Parathyroid adenoma (tissue), 2 donors: ENCODE measurements around the gene EVL.
A peak's percentile ranks its signal among the peaks of the same experiment; 100 is the strongest.

Source experiments
- H2AFZ ChIP-seq: fragments of 300-600 bp; sonication (generic); one replicate; pipeline ENCODE4 v1.7.0; 2017; ENCODE audit warnings: antibody characterized with exemption, mild to moderate bottlenecking
- H3K27ac ChIP-seq: fragments of 300-600 bp; sonication (generic); one replicate; pipeline ENCODE4 v1.7.0; 2017
- H3K27me3 ChIP-seq: fragments of 300-600 bp; sonication (generic); one replicate; pipeline ENCODE4 v1.7.0; 2017; ENCODE audit warnings: low read length; ENCODE audit not compliant: control insufficient read depth, insufficient read depth
- H3K36me3 ChIP-seq: fragments of 300-600 bp; sonication (generic); one replicate; pipeline ENCODE4 v1.7.0; 2017; ENCODE audit warnings: low read length; ENCODE audit not compliant: control insufficient read depth, insufficient read depth
- H3K4me1 ChIP-seq: fragments of 300-600 bp; sonication (generic); one replicate; pipeline ENCODE4 v1.7.0; 2017; ENCODE audit warnings: control low read depth
- H3K4me2 ChIP-seq: fragments of 300-600 bp; sonication (generic); one replicate; pipeline ENCODE4 v1.7.0; 2017; ENCODE audit warnings: low read length
- H3K4me3 ChIP-seq: fragments of 300-600 bp; sonication (generic); one replicate; pipeline ENCODE4 v1.7.0; 2017; ENCODE audit warnings: low read depth, low read length
- H3K79me2 ChIP-seq: fragments of 300-600 bp; sonication (generic); one replicate; pipeline ENCODE4 v1.7.0; 2017; ENCODE audit warnings: control low read depth
- H3K9ac ChIP-seq: fragments of 300-600 bp; sonication (generic); one replicate; pipeline ENCODE4 v1.7.0; 2017; ENCODE audit warnings: mild to moderate bottlenecking
- H3K9me3 ChIP-seq: fragments of 300-600 bp; sonication (generic); one replicate; pipeline ENCODE4 v1.7.0; 2017; ENCODE audit warnings: low read length; ENCODE audit not compliant: control insufficient read depth
- TF ChIP-seq, protein P1 (sequence below): fragments of 300-600 bp; sonication (generic); IDR thresholded peaks from one replicate; pipeline ENCODE4 v1.7.0; 2017; ENCODE audit warnings: antibody characterized with exemption, mild to moderate bottlenecking
- donor health status: primary hyperparathyroidism.

EVL gene

DNA sequence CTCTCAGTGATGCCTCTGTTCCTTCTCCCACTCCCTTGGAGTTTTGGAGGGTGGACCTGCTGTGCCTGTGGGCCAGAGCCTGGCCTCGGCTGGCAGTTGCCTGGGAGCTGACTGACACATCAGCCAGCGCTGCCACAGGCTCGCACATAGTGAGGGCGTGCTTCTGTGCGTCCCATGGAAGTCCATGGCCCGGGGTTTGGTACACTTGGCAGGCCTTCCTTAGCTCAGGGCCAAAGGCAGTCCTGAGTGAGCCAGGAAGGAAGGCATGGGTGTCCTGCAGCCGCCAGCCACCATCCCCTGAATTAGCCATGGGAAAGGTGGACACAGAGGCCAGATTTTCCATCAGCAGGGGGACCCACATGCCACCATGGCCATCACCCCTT, 95.3 kb downstream of the EVL start:
- TF ChIP-seq, protein P1, sequence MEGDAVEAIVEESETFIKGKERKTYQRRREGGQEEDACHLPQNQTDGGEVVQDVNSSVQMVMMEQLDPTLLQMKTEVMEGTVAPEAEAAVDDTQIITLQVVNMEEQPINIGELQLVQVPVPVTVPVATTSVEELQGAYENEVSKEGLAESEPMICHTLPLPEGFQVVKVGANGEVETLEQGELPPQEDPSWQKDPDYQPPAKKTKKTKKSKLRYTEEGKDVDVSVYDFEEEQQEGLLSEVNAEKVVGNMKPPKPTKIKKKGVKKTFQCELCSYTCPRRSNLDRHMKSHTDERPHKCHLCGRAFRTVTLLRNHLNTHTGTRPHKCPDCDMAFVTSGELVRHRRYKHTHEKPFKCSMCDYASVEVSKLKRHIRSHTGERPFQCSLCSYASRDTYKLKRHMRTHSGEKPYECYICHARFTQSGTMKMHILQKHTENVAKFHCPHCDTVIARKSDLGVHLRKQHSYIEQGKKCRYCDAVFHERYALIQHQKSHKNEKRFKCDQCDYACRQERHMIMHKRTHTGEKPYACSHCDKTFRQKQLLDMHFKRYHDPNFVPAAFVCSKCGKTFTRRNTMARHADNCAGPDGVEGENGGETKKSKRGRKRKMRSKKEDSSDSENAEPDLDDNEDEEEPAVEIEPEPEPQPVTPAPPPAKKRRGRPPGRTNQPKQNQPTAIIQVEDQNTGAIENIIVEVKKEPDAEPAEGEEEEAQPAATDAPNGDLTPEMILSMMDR: no peak

DNA sequence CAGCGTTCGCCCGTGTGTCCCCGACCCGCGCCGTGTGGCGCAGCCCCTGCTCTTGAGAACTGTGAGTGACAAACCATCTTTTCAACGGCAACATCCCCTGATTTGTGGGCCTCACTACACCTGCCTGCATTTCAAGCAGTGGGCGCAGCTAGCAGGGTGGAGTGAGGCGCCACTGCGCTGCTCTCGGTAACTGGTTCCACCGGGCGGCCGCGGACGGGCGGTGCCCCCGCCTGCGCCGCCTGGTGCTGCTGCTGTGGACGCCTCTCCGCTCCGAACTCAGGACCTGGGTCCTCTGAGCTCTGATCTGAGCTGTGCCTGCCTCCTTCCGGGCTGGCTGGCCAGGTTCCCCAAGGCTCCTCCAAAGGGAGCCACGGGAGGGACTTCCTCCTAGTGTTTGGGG, 100.2 kb downstream of the EVL start:
- Histone ChIP-seq H3K27me3 (no peaks in the 10 kb centered on the region), H3K4me1 (no peaks in the 10 kb centered on the region), H3K79me2 (no peaks in the 10 kb centered on the region), H3K4me3 (no peak overlapping the region), H3K27ac (no peak overlapping the region), H3K36me3 (no peaks in the 10 kb centered on the region), H3K4me2 (no peak overlapping the region), H3K9me3 (no peaks in the 10 kb centered on the region), H2AFZ (peak overlapping the region; percentile 64), H3K9ac (no peak overlapping the region)
- TF ChIP-seq, protein P1: no peak

More for the DNA sequence above, 95.3 kb downstream of the EVL start:
- no peak overlapping the region for H2AFZ ChIP-seq
- H3K9ac ChIP-seq: no peak overlapping the region
- H3K27ac ChIP-seq: no peak overlapping the region
- no peaks in the 10 kb centered on the region for H3K79me2 ChIP-seq
- no peaks in the 10 kb centered on the region for H3K4me1 ChIP-seq
- no peaks in the 10 kb centered on the region for H3K9me3 ChIP-seq
- H3K27me3 ChIP-seq: no peaks in the 10 kb centered on the region
- no peak overlapping the region for H3K4me2 ChIP-seq
- no peaks in the 10 kb centered on the region for H3K36me3 ChIP-seq
- no peak overlapping the region for H3K4me3 ChIP-seq

DNA sequence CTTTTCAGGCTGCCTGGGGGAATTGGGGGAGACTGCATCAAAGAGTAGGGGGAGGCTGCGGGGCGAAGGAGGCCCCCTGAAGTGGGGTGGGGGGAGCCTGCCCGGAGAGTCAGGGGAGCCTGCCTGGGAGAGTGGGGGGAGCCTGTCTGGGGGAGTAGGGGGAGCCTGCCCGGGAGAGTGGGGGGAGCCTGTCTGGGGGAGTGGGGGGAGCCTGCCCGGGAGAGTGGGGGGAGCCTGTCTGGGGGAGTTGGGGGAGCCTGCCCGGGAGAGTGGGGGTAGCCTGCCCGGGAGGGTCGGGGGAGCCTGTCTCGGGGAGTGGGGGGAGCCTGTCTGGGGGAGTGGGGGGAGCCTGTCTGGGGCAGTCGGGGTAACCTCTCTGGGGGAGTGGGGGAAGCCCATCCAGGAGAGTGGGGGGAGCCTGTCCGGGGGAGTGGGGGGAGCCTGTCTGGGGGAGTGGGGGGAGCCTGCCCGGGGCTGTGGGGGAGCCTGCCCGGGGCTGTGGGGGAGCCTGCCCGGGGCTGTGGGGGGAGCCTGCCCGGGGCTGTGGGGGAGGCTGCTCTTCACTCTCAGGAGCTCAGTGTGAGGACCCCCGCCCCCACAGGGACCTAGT, 100.7 kb downstream of the EVL start:
- Histone ChIP-seq H2AFZ (peak overlapping the region; percentile 66), H3K9me3 (no peaks in the 10 kb centered on the region), H3K27ac (no peak overlapping the region), H3K36me3 (no peaks in the 10 kb centered on the region), H3K79me2 (no peaks in the 10 kb centered on the region), H3K4me1 (no peaks in the 10 kb centered on the region), H3K9ac (no peak overlapping the region), H3K4me3 (no peak overlapping the region), H3K4me2 (peak overlapping the region; percentile 50), H3K27me3 (no peaks in the 10 kb centered on the region)
- TF ChIP-seq, protein P1: no peak

DNA sequence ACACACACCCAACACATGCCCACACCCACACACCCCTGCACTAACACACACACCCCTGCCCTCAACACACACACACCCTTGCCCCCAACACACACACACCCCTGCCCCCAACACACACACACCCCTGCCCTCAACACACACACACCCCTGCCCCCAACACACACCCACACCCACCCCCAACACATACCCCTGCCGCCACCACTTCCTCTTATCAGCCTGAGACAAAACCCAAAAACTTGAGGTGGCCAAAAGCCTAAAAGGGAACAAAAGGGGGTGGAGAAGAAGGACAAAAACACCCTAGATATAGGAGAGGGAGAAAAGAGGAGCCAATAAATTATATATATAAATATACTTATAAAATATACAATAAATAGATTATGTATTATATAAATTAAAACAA, 103.3 kb downstream of the EVL start:
- Histone ChIP-seq H3K36me3 (no peaks in the 10 kb centered on the region), H2AFZ (no peak overlapping the region), H3K9ac (no peak overlapping the region), H3K4me3 (no peak overlapping the region), H3K27me3 (no peaks in the 10 kb centered on the region), H3K79me2 (no peaks in the 10 kb centered on the region), H3K4me2 (no peak overlapping the region), H3K27ac (no peak overlapping the region), H3K9me3 (no peaks in the 10 kb centered on the region), H3K4me1 (no peaks in the 10 kb centered on the region)
- TF ChIP-seq, protein P1: no peak

DNA sequence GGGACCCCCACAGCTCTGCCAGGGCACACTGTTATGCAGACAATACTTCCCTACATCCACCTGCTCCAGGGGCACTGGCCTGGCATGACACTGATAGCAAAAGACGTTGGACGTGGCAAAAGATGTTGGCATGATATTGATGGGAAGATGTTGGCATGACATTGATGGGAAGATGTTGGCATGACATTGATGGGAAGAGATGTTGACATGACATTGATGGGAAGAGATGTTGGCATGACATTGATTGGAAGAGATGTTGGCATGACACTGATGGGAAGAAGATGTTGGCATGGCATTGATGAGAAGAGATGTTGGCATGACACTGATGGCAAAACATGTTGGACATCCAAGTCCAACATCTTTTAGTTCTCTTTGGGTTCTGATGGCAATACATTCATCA, 105.7 kb downstream of the EVL start:
- no peaks in the 10 kb centered on the region for H3K36me3 ChIP-seq
- no peak overlapping the region for H3K4me3 ChIP-seq
- H3K27me3 ChIP-seq: no peaks in the 10 kb centered on the region
- H3K4me1 ChIP-seq: no peaks in the 10 kb centered on the region
- no peak overlapping the region for H3K9ac ChIP-seq
- no peak overlapping the region for H2AFZ ChIP-seq
- no peaks in the 10 kb centered on the region for H3K9me3 ChIP-seq
- no peak overlapping the region for H3K27ac ChIP-seq
- no peak overlapping the region for H3K4me2 ChIP-seq
- no peaks in the 10 kb centered on the region for H3K79me2 ChIP-seq
- TF ChIP-seq, protein P1: no peak
